ENCODE measurements around the gene HMGCS1.
"Not testable (repeated sequence)": the region's sequence is repeated elsewhere in the genome, so short reads cannot be mapped to it uniquely, and the experiment has no call there.

The HMGCS1 gene

GRCh38 chr5:43313035-43313853, at the start of gene HMGCS1:
TSS of gene HMGCS1 (minus strand) at chr5:43313412. CDS start at chr5:43298965, 14,447 bp downstream.
- DNase-seq (ENCODE audit: low spot score) = peak; percentile 93

GRCh38 chr5:43358726-43359125, 45.5 kb upstream of the HMGCS1 start:
- no peak for DNase-seq (ENCODE audit: low spot score)

DNA sequence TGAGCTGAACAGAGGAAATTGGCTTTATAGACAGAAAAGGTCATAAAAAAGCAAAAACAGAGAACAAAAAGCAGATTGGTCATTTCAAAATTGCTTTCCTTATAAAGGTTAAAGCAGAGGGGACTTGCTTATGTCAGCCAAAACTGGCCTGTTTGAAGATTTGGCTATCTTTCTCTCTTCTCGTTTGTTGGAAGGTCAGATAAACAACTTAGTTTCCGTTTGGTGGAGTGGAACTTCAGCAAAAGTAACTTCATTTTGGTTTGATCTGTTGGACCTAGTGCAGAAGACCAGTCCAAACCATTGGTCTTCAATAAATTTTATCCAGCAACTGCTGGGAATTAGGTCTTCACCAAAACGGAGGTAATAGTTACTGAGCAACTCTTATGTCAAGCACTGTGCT, 45.1 kb upstream of the HMGCS1 start:
- no peak for DNase-seq (ENCODE audit: low spot score)

DNA sequence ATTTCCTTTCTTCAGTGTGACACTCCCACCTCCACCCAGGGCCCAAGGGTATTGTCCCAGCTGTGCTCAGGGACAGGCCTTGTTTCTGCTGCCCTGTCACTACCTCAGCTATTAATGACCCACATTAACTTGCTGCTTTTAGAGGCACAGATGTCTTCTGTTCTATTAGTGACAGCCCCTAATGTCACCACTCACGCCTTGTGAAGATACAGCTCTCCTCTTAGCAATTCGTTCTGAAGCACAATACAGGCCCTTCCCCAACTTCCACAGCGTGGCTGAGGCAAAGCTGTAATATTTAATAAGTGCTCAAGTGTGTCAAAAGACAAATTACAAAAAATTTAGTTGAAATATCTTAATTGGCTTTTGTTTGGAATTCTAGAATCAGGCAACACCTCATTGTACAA, 44.7 kb upstream of the HMGCS1 start:
- no peak for DNase-seq (ENCODE audit: low spot score)

DNA sequence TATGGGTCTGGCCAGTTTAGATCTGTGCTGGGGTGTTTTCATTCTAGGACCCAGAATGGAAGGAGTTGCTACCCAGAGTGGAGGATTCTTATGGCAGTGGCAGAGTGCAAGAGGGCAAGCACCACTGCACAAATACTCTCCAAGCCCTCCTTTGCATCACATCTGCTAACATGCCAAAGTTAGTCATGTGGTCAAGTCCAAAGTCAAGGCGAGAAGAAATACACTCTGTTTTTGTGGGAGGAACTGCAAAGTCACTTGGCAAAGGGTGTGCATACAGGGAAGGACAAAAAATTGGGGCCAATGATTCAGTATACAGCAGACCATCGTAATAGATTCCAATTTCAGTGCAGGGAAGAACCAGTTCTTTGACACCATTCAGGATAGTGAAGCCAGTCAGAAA, 43.9 kb upstream of the HMGCS1 start:
- no peak for DNase-seq (ENCODE audit: low spot score)

GRCh38 chr5:43354774-43355173, 41.6 kb upstream of the HMGCS1 start:
- no peak for DNase-seq (ENCODE audit: low spot score)

DNA sequence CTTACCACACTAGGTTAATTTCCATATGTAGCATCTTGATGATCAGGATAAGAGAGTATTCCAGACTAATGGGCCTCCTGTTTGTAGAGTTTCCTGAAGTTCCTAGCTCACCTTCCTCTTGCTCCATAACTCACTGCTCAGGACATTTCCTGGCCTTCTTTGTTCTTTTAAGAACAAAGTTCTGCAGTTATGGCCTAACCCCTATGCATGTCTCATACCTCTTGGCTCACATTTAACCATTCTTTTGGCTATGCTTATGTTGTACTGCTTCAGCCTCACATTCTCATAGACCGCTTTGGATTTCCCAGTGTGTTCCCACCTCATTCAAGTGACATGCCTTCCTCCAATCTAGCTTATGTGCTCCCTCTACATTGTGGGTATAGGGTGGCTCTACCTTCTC, 40.5 kb upstream of the HMGCS1 start:
- DNase-seq (ENCODE audit: low spot score) = no peak

DNA sequence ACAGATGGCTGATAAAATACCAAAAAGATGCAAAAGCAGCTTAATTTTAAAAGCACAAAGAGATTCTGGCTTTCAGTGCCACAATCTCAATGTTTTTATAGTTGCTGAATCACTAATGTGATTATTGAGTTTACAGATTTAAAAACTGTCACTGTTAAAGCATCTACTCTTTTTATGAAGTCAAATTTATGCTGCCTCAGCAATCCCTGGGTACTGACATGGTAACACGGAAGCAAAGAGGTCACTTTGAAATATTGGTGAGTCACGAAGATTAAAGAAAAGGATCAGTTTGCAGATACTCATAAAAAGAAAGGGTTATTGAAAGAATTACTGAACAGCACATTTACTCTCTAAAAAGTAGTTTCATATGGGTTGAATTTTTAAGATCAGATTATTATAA, 39.7 kb upstream of the HMGCS1 start:
- no peak for DNase-seq (ENCODE audit: low spot score)

DNA sequence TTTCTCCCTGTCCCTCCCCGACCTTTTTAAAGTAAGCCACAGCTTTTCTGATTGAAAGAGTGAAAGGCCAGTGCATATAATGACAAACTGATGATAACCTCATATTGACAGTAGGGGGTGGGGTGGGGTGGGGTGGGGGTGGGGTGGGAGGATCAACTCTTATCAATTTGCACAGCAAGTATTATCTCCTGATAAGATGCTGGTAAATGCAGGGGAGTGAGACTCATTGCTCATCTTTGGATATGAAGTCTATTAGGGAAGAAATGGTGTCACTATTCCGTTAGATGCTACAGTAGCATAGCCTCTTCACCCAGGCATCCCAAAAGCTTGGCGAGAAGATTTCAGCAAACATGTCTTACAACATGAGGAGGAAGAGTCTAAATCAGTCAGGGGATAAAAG, 38.9 kb upstream of the HMGCS1 start:
- DNase-seq (ENCODE audit: low spot score) = no peak

DNA sequence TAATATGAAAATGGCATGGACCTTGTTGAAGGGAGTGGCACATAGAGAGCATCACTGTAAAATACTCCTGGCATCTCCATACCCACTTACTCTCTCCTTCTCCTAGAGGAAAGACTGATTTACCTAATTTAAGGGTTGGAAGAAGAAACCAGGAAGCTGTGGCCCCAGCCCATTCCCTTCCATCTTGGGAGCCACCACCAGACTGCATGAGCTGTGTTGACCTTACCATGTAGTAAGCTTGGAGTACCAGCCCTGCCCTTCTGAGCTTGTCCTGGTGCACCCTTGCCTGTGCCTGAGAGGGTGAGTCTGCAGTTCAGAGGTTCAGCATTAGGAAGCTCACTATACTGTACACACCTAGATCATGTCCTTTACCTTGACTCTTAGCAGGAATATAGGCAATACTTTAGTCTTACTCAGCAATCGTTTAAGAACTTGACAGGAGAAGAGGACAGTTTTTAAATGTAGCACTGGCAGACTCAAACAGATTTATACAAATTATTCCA, 35.7 kb upstream of the HMGCS1 start:
- no peak for DNase-seq (ENCODE audit: low spot score)

DNA sequence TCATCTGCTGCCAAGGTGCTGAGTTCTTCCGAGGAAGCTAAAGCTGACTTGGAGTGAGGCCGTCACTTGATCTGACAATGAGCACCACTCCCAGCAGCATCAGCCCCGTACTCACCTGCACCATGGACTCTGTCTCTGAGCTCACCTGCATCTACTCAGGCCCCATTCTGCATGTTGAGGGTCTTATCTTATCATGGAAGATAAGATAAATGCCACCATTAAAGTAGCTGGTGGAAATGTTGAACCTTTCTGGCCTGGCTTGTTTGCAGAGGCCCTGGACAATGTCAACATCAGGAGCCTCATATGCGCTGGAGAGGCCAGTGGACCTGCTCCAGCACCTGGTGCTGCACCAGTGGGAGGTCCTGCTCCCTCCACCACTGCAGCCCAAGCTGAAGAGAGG, 35.0 kb upstream of the HMGCS1 start:
- DNase-seq (ENCODE audit: low spot score) = peak; percentile 33

- DNase-seq (ENCODE audit: low spot score) = no peak
Observed at GRCh38 chr5:43338862-43339261, 25.6 kb upstream of the HMGCS1 start.

DNA sequence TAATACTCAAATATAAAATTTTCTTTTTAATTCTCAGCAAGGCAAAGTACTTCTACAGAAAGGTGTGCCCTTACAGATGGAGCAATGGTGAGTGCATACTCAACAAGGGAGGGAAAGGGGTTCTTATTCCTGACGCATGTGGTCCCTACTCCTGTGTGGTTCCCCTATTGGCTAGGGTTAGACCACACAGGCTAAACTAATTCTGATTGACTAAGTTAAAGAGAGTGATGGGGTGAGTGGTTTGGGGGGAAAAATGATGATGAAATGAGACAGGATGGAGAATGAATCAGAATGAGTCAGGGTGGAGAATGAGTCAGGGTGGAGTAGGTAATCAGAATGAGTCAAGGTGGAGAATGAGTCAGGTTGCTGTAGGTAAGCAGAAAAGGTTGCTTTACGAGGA, 22.9 kb upstream of the HMGCS1 start:
- no peak for DNase-seq (ENCODE audit: low spot score)

- no peak for DNase-seq (ENCODE audit: low spot score)
Observed at GRCh38 chr5:43335681-43336080, 22.5 kb upstream of the HMGCS1 start.

- no peak for DNase-seq (ENCODE audit: low spot score)
Observed at GRCh38 chr5:43332401-43332800, 19.2 kb upstream of the HMGCS1 start.

- not testable (repeated sequence) for DNase-seq (ENCODE audit: low spot score)
Observed at GRCh38 chr5:43325624-43326023, 12.4 kb upstream of the HMGCS1 start.

- DNase-seq (ENCODE audit: low spot score) = not testable (repeated sequence)
Observed at GRCh38 chr5:43323488-43323887, 10.3 kb upstream of the HMGCS1 start.

DNA sequence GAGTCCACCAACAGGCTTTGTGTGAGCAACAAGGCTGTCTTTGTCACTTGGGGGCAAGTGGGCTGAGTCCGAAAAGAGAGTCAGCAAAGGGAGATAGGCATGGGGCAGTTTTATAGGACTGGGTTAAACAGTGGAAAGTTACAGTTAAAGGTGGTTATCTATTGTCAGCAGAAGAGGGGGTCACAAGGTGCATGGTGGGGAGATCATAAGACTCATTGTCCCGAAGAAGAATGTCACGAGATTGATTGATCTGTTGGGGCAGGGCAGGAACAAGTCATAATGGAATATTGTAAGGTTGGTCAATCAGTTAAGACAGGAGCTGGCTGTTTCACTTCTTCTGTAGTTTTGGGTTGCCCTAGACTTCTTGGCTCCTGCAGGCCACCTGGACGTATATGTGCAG, 7.6 kb upstream of the HMGCS1 start:
- DNase-seq (ENCODE audit: low spot score) = no peak

DNA sequence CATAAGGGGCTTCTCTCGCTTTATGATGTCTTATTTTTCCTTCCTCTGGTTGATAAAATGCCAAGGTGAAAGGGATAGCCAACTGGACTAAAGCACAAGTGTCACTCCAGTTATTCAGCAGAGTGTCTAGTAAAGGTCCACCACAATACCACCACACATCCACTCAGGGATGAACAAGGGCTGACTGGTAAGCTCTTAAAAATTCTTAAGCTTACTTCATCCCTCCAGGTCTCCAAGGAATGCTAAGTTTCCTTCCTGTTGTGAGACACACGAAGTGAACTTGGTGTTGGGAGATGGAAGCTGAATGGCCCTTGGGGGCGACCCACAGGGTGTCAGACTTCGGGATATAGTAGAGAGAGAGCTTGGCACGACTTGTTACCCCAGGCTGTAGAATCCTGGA, 3.2 kb upstream of the HMGCS1 start:
- no peak for DNase-seq (ENCODE audit: low spot score)

GRCh38 chr5:43315682-43316081, 2.5 kb upstream of the HMGCS1 start:
- DNase-seq (ENCODE audit: low spot score) = no peak

GRCh38 chr5:43315263-43315662, 2.1 kb upstream of the HMGCS1 start:
- DNase-seq (ENCODE audit: low spot score) = no peak

- DNase-seq (ENCODE audit: low spot score) = no peak
Observed at GRCh38 chr5:43314724-43315123, 1.5 kb upstream of the HMGCS1 start.

DNA sequence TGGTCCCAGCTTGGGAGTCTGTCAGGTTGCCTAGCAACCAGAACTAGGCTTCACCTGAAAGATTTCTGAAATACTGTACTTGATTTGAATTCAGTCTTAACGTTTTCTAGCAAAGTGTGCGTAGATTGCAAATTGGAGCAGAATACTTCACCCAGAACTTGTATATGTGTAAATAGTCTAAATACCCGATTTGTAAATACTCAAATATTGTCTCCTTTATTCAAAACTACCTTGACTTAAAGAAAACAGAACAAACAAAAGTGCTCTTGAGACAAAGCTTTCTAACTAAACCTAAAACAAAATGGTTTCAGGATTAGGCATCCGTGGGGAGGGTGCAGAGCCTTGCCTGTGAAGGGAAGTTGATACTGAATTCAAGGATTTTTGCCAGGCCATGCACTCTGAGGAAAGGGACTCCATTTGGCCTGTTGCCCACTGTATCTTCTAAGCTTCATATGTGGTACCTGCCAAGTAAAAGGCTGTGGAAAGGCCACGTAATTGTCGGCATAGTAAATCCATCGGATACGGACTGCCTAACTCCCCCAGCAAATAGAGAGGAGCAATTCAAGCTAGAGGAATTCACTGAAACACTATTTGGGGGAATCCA, 744 bp upstream of the HMGCS1 start:
- DNase-seq (ENCODE audit: low spot score) = no peak

GRCh38 chr5:43312699-43313034, 545 bp downstream of the HMGCS1 start:
- no peak for DNase-seq (ENCODE audit: low spot score)
